Cerebellar nuclear complex (tissue), 1 donor: ENCODE data around the gene KLC1.
"Not testable (repeated sequence)": the region's sequence is repeated elsewhere in the genome, so short reads cannot be mapped to it uniquely, and the experiment has no call there.

ENCODE experiments used
- DNase-seq, 2 experiments: peaks; one replicate each; lab custom pipeline; 2025; lab: John Stamatoyannopoulos, UW

KLC1 gene

DNA sequence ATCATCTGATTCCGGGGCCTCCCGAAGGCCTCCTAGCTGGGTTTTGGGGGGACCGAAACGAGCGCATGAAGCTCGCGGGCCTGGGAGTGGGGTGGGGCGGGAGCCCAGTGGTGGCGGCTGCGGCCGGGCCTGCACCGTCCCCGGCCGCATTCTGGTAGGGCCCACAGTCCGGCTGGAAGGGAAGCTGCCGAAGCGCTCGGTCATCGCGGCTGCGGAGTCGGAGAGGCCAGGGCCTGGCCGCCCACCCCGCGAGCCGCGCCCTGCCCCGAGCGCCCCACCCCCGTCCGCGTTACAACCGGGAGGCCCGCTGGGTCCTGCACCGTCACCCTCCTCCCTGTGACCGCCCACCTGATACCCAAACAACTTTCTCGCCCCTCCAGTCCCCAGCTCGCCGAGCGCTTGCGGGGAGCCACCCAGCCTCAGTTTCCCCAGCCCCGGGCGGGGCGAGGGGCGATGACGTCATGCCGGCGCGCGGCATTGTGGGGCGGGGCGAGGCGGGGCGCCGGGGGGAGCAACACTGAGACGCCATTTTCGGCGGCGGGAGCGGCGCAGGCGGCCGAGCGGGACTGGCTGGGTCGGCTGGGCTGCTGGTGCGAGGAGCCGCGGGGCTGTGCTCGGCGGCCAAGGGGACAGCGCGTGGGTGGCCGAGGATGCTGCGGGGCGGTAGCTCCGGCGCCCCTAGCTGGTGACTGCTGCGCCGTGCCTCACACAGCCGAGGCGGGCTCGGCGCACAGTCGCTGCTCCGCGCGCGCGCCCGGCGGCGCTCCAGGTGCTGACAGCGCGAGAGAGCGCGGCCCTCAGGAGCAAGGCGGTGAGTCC is at the start of gene KLC1:
Gene KLC1 (plus strand): TSS at position 528 of the 819 bp plus-strand sequence. CDS start 25,354 bp downstream, outside the sequence.
- no peak for DNase-seq

DNA sequence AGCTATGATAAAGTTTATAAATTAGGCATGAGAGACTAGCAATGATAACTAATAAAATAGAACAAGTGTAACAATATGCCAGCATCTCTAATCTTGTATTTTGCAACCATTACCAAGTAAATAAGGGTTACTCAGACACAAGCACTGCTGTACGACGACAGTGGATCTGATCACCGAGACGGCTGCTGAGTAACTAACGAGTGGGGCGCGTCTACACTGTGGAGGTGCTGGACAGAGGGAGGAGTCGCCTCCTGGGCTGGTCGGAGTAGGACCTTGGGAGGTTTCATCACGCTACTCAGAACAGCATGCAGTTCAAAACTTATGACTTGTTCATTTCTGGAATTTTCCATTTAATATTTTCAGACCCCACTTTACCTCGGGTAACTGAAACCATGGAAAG is 47.8 kb upstream of the KLC1 start:
- no peak for DNase-seq

- no peak for DNase-seq
These were observed 46.9 kb upstream of the KLC1 start for GRCh38 chr14:103581954-103582703.

DNA sequence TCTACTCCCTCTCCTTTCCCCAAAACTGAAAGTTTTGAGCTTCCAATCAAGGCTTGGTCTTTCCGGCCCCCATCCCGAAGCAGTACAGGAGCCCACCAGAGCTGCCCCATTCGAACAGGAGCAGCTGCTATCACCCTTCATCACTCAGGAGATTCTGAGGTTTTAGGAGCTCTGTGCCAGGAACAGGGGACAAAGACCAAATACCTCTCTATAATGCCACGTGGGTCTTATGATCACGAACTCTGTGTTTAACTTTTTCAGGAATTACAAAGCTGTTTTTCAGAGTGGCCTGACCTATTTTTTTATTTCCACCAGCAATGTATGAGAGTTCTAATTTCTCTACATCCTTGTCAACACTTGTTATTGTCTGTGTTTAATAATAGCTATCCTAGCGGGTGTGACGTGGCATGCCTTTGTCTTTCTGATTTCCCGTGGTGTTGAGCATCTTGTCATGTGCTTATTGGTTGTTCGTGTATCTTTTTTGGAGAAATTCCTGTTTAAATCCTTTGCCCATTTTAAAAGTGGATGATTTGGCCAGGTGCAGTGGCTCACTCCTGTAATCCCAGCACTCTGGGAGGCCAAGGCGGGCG is 44.6 kb upstream of the KLC1 start:
- DNase-seq = no peak

GRCh38 chr14:103593577-103593976 is 35.4 kb upstream of the KLC1 start:
- DNase-seq = no peak

GRCh38 chr14:103594265-103594664 is 34.7 kb upstream of the KLC1 start:
- DNase-seq = no peak

GRCh38 chr14:103597623-103598377 is 31.2 kb upstream of the KLC1 start:
- DNase-seq = no peak

DNA sequence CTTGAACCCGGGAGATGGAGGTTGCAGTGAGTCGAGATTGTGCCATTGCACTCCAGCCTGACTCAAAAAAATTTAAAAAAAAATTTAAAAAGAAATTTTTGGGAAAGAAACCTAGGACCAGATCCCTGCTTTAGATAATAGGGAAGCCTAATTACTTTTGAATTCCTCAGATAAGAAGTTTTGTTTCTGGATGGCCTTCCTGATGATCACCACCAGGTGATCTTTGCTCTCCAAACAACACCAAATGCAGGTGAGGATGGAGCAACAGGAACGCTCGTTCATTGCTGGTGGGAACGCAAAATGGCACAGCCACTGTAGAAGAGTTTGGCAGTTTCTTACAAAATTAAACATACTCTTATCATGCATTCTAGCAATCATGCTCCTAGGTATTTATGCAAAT is 28.5 kb upstream of the KLC1 start:
- no peak for DNase-seq

DNA sequence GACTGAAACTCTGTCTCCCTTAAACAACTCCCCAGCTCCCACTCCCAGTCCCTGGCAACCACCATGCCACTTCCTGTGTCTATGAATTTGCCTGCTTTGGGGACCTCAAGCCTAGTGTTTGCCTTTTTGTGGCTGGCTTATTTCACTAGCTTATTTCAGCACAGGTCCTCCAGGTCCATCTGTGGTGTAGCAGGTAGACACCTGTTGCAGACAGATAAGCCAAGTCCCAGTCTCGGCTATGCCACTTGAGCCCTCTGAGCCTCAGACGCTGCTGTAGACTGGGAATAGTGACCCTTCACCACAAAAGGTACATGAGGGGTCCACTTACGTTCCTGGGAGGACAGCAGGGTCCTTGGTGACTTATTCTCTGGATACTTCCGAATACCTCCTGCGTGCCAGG is 24.4 kb upstream of the KLC1 start:
- no peak for DNase-seq

- DNase-seq = no peak
These were observed 21.9 kb upstream of the KLC1 start for GRCh38 chr14:103606963-103607668.

DNA sequence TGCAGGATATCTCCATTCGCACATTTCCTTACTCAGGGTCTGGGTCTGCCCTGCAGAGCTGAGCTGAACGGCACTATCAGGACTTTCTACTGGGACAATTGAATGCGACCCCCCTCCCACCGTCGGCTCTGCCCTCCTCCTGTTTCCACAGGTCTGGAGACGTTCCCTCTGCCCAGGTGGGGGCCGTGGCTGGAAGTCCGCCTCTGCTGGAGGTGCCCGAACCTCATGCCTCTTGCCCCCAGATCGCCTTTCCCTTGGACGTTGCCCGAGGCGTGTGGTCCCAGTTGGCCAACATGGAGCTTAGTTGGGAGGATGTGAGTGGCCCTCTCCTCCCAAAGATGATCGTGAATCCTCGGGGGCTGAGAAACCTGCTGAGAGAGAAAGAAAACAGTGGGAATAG is 21.2 kb upstream of the KLC1 start:
- no peak for DNase-seq

- DNase-seq = not testable (repeated sequence)
These were observed 19.9 kb upstream of the KLC1 start for GRCh38 chr14:103609081-103609480.

- DNase-seq = no peak
These were observed 17.8 kb upstream of the KLC1 start for GRCh38 chr14:103611215-103611614.

- DNase-seq = no peak
These were observed 15.5 kb upstream of the KLC1 start for GRCh38 chr14:103613517-103613916.

DNA sequence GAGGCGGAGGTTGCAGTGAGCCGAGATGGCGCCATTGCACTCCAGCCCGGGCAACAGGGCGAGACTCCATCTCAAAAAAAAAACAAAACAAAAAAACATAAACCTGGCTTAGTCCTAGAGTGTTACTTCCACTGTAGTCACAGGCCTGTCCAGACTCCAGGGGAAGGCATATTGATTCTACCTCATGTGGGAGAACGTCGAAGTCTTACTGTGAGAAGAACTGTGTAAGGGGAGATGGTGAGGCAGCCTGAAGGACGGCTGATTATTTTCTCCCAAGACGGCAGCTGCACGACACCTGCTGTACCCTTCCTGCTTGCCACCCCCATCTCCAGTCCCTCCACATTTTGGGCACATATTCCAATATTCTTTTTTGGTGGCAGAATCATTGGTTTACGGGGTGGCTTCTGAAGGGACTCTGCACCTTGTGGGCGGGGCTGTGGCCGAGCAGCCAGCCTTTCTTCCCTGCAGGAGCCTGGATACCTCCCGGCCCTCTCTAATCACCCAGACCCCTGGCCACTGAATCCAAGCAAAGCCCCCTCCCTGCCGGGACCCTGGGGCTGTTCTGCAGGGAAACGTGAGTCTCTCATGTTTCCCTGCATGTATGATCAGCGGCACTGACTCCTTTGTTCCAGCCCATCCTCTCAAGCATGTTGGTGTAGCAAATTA is 12.2 kb upstream of the KLC1 start:
- no peak for DNase-seq

GRCh38 chr14:103619057-103619456 is 10.0 kb upstream of the KLC1 start:
- DNase-seq = no peak

DNA sequence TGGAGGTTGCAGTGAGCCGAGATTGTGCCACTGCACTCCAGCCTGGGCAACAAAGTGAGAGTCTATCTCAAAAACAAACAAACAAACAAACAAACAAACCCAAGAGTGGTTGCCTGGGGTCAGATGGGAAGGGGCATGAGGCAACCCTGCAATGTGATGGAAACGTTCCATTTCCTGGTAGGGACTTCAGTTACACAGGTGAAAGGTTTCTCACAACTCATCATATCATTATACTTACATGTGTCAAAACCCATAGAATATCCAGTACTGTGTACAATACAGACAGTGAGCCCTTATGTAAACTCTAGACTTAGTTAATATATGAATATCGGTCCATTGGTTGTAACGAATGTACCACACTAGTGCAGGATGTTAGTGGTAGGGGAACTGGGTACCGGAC is 7.2 kb upstream of the KLC1 start:
- DNase-seq = no peak

- DNase-seq = no peak
These were observed 5.7 kb upstream of the KLC1 start for GRCh38 chr14:103623308-103623707.

DNA sequence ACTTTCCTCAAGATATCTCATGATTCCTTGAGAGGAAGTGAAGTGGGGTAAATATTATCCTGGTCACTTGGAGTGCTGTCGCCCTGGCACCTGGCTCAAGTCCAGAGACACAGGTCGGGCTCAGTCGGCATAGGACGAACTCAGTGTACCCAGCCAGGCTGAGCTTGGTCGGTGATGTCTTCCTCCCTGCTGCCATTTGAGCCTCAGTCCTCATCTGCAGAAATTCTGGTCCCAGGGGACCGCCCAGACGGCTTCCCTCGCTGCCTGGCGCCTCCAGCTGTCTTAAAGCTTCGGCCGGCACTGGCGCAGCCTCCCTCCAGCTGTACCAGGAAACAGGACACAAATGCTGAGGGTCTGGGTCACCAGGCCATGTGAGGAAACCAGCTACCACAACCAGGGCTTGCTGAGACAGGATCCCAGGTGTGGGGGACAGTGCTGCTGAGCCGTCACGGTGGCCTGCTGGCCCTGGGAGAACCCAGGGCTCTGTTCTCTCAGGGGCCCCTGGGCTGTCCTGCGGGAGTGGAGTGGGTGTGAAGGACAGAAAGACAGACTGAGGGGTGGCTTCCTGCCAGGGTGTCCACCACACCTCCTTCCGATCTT is 5.0 kb upstream of the KLC1 start:
- no peak for DNase-seq

DNA sequence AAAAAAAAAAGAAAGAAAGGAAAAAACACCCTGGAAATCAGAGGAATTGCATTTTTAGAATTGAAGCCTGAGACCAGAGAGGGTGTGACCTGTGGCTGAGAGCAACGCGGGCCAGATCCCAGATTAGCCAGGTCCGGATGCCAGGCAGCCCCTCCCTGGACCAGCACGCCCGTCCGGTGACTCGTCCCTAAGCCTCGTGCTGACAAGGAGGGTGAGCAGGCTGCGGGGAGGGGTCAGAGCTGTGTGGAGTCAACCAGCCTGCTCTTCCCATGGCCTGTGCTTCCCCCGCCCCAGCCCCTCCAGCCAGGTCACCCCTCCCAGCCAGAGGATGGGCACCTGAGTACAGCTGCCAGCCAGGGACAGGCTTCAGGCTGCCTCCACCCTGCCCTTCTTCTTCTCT is 4.2 kb upstream of the KLC1 start:
- DNase-seq = no peak
